Measurements from ENCODE around the gene PRAMEF15. TPM values are rescaled to one million over a fixed set of nuclear protein-coding genes. Genes with fewer than 3 reads are reported as not detected.
"Not testable (repeated sequence)": the region's sequence is repeated elsewhere in the genome, so short reads cannot be mapped to it uniquely, and the experiment has no call there.

PRAMEF15 gene
- not detected for polyA plus RNA-seq

- not testable (repeated sequence) for H3K36me3 Mint-ChIP-seq; H3K9me3 Mint-ChIP-seq; H3K27ac Mint-ChIP-seq; DNase-seq; H3K4me3 Mint-ChIP-seq; H3K4me1 Mint-ChIP-seq; H3K27me3 Mint-ChIP-seq (ENCODE audit: low read depth in 3 of 3)
These were observed at the start of gene PRAMEF15 for GRCh38 chr1:13315281-13315680. TSS of gene PRAMEF15 (plus strand) at chr1:13315581. CDS start at chr1:13318408, 2,827 bp downstream.

GRCh38 chr1:13277016-13277415 is 38.4 kb upstream of the PRAMEF15 start:
- H3K4me3 Mint-ChIP-seq, H3K9me3 Mint-ChIP-seq, H3K4me1 Mint-ChIP-seq: not testable (repeated sequence)

GRCh38 chr1:13279617-13280016 is 35.8 kb upstream of the PRAMEF15 start:
- H3K9me3 Mint-ChIP-seq; H3K4me1 Mint-ChIP-seq; H3K27me3 Mint-ChIP-seq (ENCODE audit: low read depth in 3 of 3); H3K36me3 Mint-ChIP-seq; H3K27ac Mint-ChIP-seq; H3K4me3 Mint-ChIP-seq; DNase-seq: not testable (repeated sequence)

More at GRCh38 chr1:13277016-13277415, 38.4 kb upstream of the PRAMEF15 start:
- not testable (repeated sequence) for H3K27ac Mint-ChIP-seq; H3K36me3 Mint-ChIP-seq; DNase-seq; H3K27me3 Mint-ChIP-seq (ENCODE audit: low read depth in 3 of 3)

- not testable (repeated sequence) for H3K4me3 Mint-ChIP-seq; H3K36me3 Mint-ChIP-seq; DNase-seq; H3K4me1 Mint-ChIP-seq; H3K27me3 Mint-ChIP-seq (ENCODE audit: low read depth in 3 of 3); H3K27ac Mint-ChIP-seq; H3K9me3 Mint-ChIP-seq
These were observed 30.3 kb upstream of the PRAMEF15 start, which contains the start of gene PRAMEF8 for GRCh38 chr1:13285037-13285436. TSS of gene PRAMEF8 (minus strand) at chr1:13285137. CDS start at chr1:13284091, 1,046 bp downstream.

GRCh38 chr1:13289030-13289429 is 26.4 kb upstream of the PRAMEF15 start:
- not testable (repeated sequence) for H3K27ac Mint-ChIP-seq; H3K36me3 Mint-ChIP-seq; H3K4me3 Mint-ChIP-seq; DNase-seq; H3K9me3 Mint-ChIP-seq; H3K4me1 Mint-ChIP-seq; H3K27me3 Mint-ChIP-seq (ENCODE audit: low read depth in 3 of 3)

GRCh38 chr1:13297216-13297931 is 18.0 kb upstream of the PRAMEF15 start:
- not testable (repeated sequence) for H3K27me3 Mint-ChIP-seq (ENCODE audit: low read depth in 3 of 3); H3K9me3 Mint-ChIP-seq; H3K4me3 Mint-ChIP-seq; H3K4me1 Mint-ChIP-seq; H3K36me3 Mint-ChIP-seq; DNase-seq; H3K27ac Mint-ChIP-seq

- DNase-seq; H3K4me1 Mint-ChIP-seq; H3K36me3 Mint-ChIP-seq; H3K27ac Mint-ChIP-seq; H3K4me3 Mint-ChIP-seq; H3K9me3 Mint-ChIP-seq; H3K27me3 Mint-ChIP-seq (ENCODE audit: low read depth in 3 of 3): not testable (repeated sequence)
These were observed 16.7 kb upstream of the PRAMEF15 start for GRCh38 chr1:13298699-13299098.

- H3K4me1 Mint-ChIP-seq; H3K27me3 Mint-ChIP-seq (ENCODE audit: low read depth in 3 of 3); H3K36me3 Mint-ChIP-seq; H3K9me3 Mint-ChIP-seq; DNase-seq; H3K27ac Mint-ChIP-seq; H3K4me3 Mint-ChIP-seq: not testable (repeated sequence)
These were observed 13.2 kb upstream of the PRAMEF15 start for GRCh38 chr1:13302197-13302596.

- DNase-seq; H3K36me3 Mint-ChIP-seq; H3K27ac Mint-ChIP-seq; H3K4me3 Mint-ChIP-seq; H3K9me3 Mint-ChIP-seq; H3K4me1 Mint-ChIP-seq; H3K27me3 Mint-ChIP-seq (ENCODE audit: low read depth in 3 of 3): not testable (repeated sequence)
These were observed 12.1 kb upstream of the PRAMEF15 start, which contains the start of gene PRAMEF33 for GRCh38 chr1:13303239-13303638. TSS of gene PRAMEF33 (plus strand) at chr1:13303539. CDS start at chr1:13305955, 2,416 bp downstream.

- not testable (repeated sequence) for H3K4me1 Mint-ChIP-seq; H3K27me3 Mint-ChIP-seq (ENCODE audit: low read depth in 3 of 3); H3K27ac Mint-ChIP-seq; DNase-seq; H3K36me3 Mint-ChIP-seq; H3K9me3 Mint-ChIP-seq; H3K4me3 Mint-ChIP-seq
These were observed 27.1 kb downstream of the PRAMEF15 start for GRCh38 chr1:13342496-13342895.

GRCh38 chr1:13347034-13347433 is 31.7 kb downstream of the PRAMEF15 start, which contains the start of gene PRAMEF14:
TSS of gene PRAMEF14 (minus strand) at chr1:13347134. CDS start at chr1:13345314, 1,820 bp downstream.
- not testable (repeated sequence) for H3K4me3 Mint-ChIP-seq; DNase-seq; H3K27ac Mint-ChIP-seq; H3K9me3 Mint-ChIP-seq; H3K27me3 Mint-ChIP-seq (ENCODE audit: low read depth in 3 of 3); H3K4me1 Mint-ChIP-seq; H3K36me3 Mint-ChIP-seq

GRCh38 chr1:13353476-13353875 is 38.1 kb downstream of the PRAMEF15 start:
- not testable (repeated sequence) for DNase-seq; H3K4me1 Mint-ChIP-seq; H3K36me3 Mint-ChIP-seq; H3K27ac Mint-ChIP-seq; H3K4me3 Mint-ChIP-seq; H3K27me3 Mint-ChIP-seq (ENCODE audit: low read depth in 3 of 3)
- peaks cover 0 to 19% (median 8%) of the 10 kb centered on the region in 6 donors for H3K9me3 Mint-ChIP-seq

- peaks cover 0 to 19% (median 8%) of the 10 kb centered on the region in 6 donors for H3K9me3 Mint-ChIP-seq
- H3K36me3 Mint-ChIP-seq; DNase-seq; H3K27me3 Mint-ChIP-seq (ENCODE audit: low read depth in 3 of 3); H3K27ac Mint-ChIP-seq; H3K4me3 Mint-ChIP-seq; H3K4me1 Mint-ChIP-seq: not testable (repeated sequence)
These were observed 39.1 kb downstream of the PRAMEF15 start for GRCh38 chr1:13354475-13354874.

- not testable (repeated sequence) for H3K4me3 Mint-ChIP-seq; H3K27me3 Mint-ChIP-seq (ENCODE audit: low read depth in 3 of 3); H3K36me3 Mint-ChIP-seq; H3K4me1 Mint-ChIP-seq; H3K27ac Mint-ChIP-seq
- DNase-seq: peak in 2 of 3 donors; percentile 3 to 15
- H3K9me3 Mint-ChIP-seq: peaks cover 0 to 19% (median 8%) of the 10 kb centered on the region in 6 donors
These were observed 41.4 kb downstream of the PRAMEF15 start for GRCh38 chr1:13356774-13357173.

GRCh38 chr1:13362364-13362763 is 47.0 kb downstream of the PRAMEF15 start:
- not testable (repeated sequence) for H3K9me3 Mint-ChIP-seq; H3K27ac Mint-ChIP-seq; DNase-seq; H3K36me3 Mint-ChIP-seq; H3K4me3 Mint-ChIP-seq; H3K4me1 Mint-ChIP-seq; H3K27me3 Mint-ChIP-seq (ENCODE audit: low read depth in 3 of 3)
